Measurements from ENCODE around the gene CGB7. TPM values are rescaled to one million over a fixed set of nuclear protein-coding genes. Genes with fewer than 3 reads are reported as not detected.

The CGB7 gene
- total RNA-seq, 1 donor from 2014 or later: 23.1 TPM

GRCh38 chr19:49064768-49065611, 7.4 kb upstream of the CGB7 start, which contains the start of gene NTF4:
TSS of gene NTF4 (minus strand) at chr19:49064818. CDS start at chr19:49061997, 2,821 bp downstream.
- no peaks in the 10 kb centered on the region for H3K9me3 Mint-ChIP-seq
- H3K27me3 Mint-ChIP-seq (ENCODE audit: low read depth): peaks cover 7% of the 10 kb centered on the region
- peaks cover 4% of the 10 kb centered on the region for H3K36me3 Mint-ChIP-seq
- H3K4me3 Mint-ChIP-seq: peak within 1 kb of the TSS; percentile 72
- DNase-seq (ENCODE audit: low spot score in 2 of 2, unreplicated experiment in 2 of 2): peak; percentile 65 to 78
- H3K4me1 Mint-ChIP-seq: peaks cover 46% of the 10 kb centered on the region
- peak within 1 kb of the TSS; percentile 92 for H3K27ac Mint-ChIP-seq
- no peak for TF ChIP-seq CTCF (IDR thresholded peaks at IDR 0.05; ENCODE audit: unreplicated experiment)

- Mint-ChIP-seq H3K9me3 (no peaks in the 10 kb centered on the region), H3K27me3 (ENCODE audit: low read depth) (peaks cover 3% of the 10 kb centered on the region), H3K4me3 (peak overlapping the region; percentile 72), H3K36me3 (peaks cover 4% of the 10 kb centered on the region), H3K27ac (peak overlapping the region; percentile 92), H3K4me1 (peaks cover 47% of the 10 kb centered on the region)
- no peak for DNase-seq (ENCODE audit: low spot score in 2 of 2, unreplicated experiment in 2 of 2)
- no peak for TF ChIP-seq CTCF (IDR thresholded peaks at IDR 0.05; ENCODE audit: unreplicated experiment)
Measured at GRCh38 chr19:49064029-49064629, 6.6 kb upstream of the CGB7 start.

GRCh38 chr19:49061445-49061844, 3.9 kb upstream of the CGB7 start:
- H3K4me1 Mint-ChIP-seq: peaks cover 45% of the 10 kb centered on the region
- no peaks in the 10 kb centered on the region for H3K9me3 Mint-ChIP-seq
- no peak for TF ChIP-seq CTCF (IDR thresholded peaks at IDR 0.05; ENCODE audit: unreplicated experiment)
- peaks cover 4% of the 10 kb centered on the region for H3K36me3 Mint-ChIP-seq
- H3K27me3 Mint-ChIP-seq (ENCODE audit: low read depth): peaks cover 24% of the 10 kb centered on the region
- DNase-seq (ENCODE audit: low spot score in 2 of 2, unreplicated experiment in 2 of 2): no peak
- H3K27ac Mint-ChIP-seq: no peak overlapping the region
- no peak overlapping the region for H3K4me3 Mint-ChIP-seq

- TF ChIP-seq CTCF (IDR thresholded peaks at IDR 0.05; ENCODE audit: unreplicated experiment): no peak
- Mint-ChIP-seq H3K4me1 (peaks cover 41% of the 10 kb centered on the region), H3K27me3 (ENCODE audit: low read depth) (peaks cover 24% of the 10 kb centered on the region), H3K36me3 (peaks cover 4% of the 10 kb centered on the region), H3K9me3 (no peaks in the 10 kb centered on the region), H3K27ac (no peak overlapping the region), H3K4me3 (no peak overlapping the region)
- DNase-seq (ENCODE audit: low spot score in 2 of 2, unreplicated experiment in 2 of 2): no peak
Measured at GRCh38 chr19:49061000-49061399, 3.5 kb upstream of the CGB7 start.

- TF ChIP-seq CTCF (IDR thresholded peaks at IDR 0.05; ENCODE audit: unreplicated experiment): no peak
- Mint-ChIP-seq H3K4me3 (no peak overlapping the region), H3K9me3 (no peaks in the 10 kb centered on the region), H3K27ac (no peak overlapping the region), H3K27me3 (ENCODE audit: low read depth) (peaks cover 25% of the 10 kb centered on the region), H3K4me1 (peaks cover 27% of the 10 kb centered on the region), H3K36me3 (peaks cover 4% of the 10 kb centered on the region)
- no peak for DNase-seq (ENCODE audit: low spot score in 2 of 2, unreplicated experiment in 2 of 2)
Measured at GRCh38 chr19:49059053-49059452, 1.5 kb upstream of the CGB7 start.
